Renal cortical epithelial cell (primary cell): ENCODE measurements around the gene PREX1. TPM values are rescaled to one million over a fixed set of nuclear protein-coding genes. Genes with fewer than 3 reads are reported as not detected.

Experiments used
- DNase-seq: peaks from one replicate; pipeline ENCODE4 v3.0.0-alpha.2; 2011; ENCODE audit warnings: low read depth
- total RNA-seq: library from RNA; depleted of rRNA; stranded (reverse); fragments of >200 nt; gene quantifications from 2 replicates; pipeline ENCODE4 v1.2.3, GENCODE V29; 2014

Gene PREX1
- total RNA-seq, 1 donor from 2014 or later = 1.5 TPM

DNA sequence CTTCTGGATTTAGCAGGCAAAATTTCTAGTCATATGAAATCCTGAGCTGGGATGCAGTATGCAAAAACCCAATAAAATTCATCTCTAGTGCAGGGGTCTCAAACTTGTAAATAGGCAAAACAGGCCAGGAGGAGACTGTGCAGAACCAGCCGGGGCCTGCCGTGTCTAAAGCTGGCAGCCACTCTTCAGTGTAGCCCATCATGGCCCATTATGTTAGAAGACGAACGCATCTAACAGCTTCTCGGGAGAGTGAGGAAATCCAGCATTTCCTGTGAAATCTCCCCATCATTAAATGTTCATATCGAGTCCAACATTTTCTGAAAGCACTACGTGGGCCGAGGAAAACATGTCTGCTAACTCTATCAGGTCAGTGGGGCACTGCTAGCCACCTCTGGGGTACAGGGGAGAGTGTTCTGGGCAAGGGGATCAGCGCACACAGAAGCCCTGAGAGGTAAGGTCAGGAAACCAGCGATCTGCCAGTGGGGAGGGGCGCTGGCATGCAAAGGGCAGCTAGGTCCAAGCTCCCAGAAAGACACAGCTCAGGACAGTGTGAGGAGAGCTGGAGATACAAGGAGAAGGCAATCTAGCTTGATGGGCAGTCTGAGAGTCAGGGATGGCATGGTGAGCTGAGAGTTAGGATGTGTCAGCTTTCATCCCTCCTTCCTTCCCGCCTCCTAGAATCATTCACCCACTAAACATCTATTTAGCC is 144.2 kb downstream of the PREX1 start:
- no peak for DNase-seq

DNA sequence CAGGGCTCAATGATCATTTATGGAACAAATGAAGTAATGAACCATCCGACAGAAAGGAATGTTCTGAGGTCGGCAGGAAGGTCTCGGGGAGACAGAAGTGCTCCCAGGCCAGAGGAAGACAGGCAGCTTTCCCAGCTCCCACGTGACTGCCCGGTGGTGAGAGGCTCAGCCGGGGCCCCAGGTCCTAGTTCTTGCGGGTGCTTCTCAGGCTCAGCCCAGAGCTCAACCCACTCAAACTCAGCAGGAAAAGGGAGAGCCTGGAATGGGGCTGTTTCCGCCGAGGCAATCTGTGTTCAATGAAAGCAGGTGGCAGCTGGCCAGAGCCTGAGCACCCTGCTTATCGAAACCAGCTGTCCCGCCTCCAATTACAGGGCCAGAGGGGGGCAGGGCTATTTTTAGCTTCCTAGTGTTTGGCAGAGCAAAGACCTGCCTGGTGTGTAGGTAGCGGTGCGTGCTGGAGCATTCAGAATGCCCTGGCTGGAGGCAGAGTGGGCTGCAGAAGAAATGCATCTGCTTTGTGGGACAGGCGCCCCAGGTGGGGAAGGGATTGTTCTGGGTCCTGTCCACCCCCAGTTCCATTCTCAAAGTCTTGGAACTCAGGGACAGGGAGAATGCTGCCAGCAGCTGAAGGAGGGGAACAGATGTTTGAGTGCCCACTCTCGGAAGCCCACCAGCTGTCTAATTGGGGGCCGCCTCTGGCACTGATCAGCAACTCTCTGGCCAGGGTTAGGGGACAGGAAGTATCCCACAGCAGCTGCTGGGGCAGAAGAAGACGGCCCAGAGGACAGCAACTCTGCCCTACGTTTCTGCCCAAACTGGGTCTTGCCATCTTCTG is 145.1 kb downstream of the PREX1 start:
- DNase-seq = peak; percentile 72

- DNase-seq = no peak
These were observed 145.8 kb downstream of the PREX1 start for GRCh38 chr20:48681873-48682426.

DNA sequence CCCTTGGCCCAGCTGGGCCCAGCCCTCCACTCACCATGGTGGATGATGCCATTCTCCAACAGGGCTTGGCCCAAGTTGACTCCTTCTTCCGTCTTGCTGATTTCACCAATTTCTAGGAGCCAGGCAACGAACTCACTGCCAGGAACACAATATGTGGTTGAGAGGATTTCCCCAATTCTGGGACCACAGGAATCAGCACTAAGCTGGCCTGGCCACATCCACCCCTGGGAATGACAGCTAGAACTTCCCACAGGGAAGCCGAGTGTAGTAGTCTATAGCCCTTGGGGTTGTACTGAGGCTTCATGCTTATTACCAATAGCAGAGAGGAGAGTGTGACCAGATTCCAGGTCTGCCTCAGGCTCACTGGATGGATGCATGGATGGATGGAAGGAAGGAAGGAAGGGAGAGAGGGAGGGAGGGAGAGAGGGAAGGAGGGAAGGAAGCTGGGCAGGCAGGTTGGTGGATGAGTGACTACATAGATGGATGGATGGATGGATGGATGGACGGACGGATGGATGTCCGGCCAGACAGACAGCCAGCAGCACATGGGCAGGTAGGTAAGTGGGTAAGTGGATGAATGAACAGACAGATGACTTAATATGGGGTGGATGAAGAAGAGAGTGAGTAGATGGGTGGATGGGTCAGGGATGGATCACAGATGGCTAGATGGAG is 146.5 kb downstream of the PREX1 start:
- DNase-seq = no peak

DNA sequence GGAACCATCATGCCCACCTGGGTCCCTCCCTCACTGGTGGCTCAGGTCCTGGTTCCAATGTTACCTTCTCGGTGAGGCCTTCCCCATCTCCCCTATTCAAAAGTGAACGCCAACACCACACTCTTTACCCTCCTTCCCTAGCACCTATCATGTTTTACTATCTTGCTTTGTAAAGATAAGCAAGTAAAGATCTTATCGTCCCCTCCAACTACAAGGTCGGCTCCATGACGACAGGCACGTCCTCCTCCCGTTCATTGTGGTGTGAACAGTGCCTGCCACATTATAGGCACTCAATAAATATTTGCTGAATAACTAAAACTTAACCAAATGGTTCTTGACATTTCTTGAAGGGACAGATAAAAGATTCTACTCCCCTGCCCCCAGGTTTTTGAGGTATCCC is 147.1 kb downstream of the PREX1 start:
- no peak for DNase-seq

GRCh38 chr20:48679599-48679998 is 148.2 kb downstream of the PREX1 start:
- no peak for DNase-seq

DNA sequence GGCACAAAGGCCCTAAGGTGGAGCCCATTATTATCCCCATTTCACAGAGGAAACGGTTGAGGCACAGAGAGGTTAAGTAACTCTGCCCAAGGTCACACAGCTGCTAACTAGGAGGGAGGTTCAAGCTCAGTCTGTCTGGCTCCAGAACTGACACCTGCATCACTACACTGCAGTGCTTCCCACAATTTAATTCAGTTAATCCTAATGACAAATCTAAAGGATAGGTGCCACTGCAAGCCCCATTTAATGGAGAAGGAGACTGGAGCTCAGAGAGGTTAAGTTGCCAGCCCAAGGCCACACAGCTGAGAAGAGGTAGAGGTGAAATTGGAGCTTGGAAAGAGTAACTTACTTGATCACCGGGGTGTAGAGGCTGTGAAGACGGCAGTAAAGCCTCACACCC is 148.8 kb downstream of the PREX1 start:
- DNase-seq = no peak

DNA sequence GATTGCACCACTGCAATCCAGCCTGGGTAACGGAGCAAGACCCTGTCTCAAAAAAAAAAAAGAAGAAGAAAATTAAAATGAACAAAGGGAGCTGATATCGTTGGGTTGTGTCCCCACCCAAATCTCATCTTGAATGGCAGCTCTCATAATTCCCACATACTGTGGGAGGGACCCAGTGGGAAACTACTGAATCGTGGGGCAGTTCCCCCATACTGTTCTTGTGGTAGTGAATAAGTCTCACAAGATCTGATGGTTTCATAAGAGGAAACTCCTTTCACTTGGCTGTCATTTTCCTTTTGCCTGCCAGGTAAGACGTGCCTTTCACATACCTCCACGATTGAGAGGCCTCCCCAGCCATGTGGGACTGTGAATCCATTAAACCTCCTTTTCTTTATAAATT is 149.4 kb downstream of the PREX1 start:
- no peak for DNase-seq

DNA sequence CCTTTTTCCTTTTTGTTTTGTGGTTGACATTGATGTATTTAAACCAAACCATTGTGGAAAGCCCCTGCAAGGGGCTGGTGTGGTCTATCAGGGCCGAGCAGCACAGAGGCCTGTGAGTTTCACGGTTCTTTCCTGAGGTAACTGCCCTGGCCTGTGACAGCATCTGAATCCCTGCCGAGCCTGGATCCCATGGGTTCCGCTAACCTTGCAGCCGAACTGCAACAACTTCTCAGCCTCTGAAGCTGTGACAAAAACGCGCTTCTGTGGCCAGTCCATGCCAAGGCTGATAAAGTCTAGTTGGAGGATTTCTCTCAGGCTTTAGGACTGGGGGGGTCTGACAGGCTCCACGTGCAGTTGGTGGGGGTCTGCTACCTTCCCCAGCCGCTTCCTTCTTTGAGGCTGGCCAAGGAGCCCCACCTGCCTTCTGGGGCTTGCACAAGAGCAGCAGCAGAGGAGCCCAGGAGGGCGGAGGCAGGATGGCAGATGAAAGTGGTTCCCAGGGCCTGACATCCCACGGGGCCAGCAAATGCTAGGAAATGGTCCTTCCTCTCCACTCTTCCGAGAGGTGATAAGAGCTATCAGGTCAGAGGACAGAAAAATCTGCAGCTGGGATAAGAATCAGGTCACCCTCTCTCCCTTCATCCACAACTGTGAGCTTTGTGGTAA is 150.9 kb downstream of the PREX1 start:
- DNase-seq = no peak

DNA sequence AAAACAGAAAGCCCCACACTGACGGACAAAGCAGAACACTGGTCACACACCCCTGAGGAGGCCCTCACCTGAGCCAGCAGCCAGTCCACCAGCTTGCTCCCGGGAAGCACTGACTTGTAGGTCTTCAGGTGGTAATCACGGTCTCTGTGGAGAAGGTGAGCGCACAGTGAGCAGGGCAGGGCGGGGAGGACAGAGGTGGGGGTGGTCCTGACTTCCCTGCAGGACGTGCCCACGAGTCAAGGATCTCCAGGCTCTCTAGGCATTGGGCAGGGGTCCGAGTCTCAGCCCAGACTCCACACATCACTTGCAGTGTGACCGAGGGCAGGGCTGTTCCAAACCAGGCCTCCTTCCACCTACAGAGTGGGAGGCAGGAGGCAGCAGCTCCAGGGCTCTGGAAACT is 151.7 kb downstream of the PREX1 start:
- DNase-seq = no peak

DNA sequence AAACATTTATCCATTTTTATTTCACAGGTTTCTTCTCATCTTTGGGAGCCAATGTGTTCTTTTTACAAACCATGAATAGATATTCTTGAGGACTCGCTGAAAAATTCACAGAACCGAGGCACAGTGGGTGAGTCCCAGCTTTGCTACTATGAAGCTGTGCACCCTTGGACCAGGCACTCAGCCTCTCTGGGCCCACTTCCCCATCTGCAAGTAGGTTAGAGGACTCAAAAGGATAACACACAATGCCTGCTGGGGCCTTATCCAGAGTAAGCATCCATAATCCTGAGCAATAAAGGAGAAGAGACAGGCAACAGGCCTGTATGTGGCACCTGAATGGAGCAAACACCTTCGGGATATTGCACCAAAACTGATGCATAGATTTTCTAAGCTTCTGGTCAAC is 153.3 kb downstream of the PREX1 start:
- DNase-seq = no peak

DNA sequence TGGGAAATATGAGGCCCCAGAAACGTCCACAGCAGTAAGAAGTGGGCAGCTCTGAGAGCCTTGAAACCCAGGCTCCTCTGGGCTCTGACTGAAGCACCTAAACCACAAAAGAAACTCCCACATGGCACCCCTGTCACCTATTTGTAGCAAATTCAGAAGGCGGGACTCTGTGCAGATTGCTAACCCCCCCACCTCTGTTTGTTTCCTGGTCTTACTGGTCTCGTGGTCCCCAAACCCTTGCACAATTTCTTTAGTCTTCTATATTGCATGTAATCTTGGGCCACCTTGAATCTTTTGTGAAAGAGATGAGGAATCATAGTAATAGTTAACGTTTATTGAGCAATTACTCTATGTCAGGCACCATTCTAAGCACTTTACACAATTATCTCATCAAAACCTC is 154.3 kb downstream of the PREX1 start:
- no peak for DNase-seq

DNA sequence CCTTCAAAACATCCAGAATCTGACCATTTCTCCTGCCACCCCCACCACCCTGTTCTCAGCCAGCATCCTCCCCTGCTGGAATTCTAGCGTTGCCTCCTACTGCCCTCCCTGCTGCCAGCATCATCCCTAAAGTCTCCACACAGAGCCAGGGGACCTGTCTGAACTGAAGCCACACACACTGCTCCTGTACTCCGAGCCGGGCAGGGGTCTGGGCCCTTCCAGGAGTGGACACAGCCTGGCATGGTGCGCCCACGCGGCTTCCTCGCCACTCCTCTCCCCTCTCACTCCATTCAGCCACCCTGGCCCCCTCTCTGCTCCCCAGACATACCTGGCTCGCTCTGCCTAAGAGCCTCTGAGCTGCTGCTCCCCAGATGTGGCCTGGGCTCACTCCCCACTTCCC is 155.5 kb downstream of the PREX1 start:
- DNase-seq = no peak

GRCh38 chr20:48671141-48671540 is 156.7 kb downstream of the PREX1 start:
- DNase-seq = no peak

DNA sequence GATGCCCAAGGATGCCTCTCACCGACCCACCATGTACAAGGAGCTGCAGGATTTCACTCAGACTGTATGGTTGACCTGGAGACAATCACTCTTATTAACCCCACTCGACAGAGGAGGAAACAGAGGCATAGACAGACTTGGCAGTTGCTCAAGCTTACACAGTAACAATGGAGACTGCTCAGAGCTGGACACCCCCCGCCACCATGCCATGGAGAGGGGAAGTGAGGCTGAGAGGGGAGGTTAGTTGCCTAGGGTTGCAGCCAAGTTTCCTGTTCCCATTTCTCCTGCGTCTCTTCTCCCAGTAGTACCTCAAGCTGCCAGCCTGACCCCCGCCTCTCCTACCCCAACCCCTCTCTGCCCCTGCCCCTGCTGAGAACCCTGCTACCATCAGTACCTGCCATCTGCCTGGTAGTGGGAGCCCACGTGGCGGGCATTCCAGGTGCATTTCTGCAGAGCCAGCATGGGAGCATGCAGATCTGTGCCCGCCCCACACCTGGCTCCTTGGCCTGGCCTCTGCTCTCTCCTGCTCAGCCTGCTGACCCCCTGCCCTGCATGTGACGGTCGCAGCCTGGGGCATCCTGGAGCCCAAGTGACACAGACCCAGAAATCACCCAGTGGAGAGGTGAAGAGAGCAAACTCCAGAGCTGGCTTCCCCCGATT is 157.7 kb downstream of the PREX1 start:
- DNase-seq = no peak

DNA sequence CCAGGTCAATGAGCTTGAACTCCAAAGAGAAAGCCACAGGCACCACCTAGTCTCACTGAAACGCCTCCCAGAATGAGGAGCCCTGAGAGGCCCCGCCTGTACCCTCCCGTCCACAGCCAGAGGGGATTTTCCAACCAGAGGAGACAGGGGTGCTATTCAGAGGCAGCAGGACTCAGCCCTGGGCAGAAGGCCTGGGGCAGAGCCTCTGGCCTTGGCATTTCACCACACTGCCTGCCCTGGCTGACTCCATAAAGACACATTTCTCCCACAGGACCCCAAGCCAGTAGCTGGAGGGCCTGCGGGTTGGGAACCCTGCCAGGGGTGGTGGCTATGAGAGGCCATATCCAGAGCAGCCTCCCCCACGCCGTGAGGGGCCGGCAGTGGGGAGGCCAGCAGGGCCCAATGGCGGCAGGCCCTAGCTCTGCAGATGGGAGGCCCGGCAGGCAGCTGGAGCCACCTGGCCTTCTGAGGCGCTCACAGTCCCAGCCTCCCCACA is 159.3 kb downstream of the PREX1 start:
- DNase-seq = no peak

- peak; percentile 11 for DNase-seq
These were observed 159.8 kb downstream of the PREX1 start for GRCh38 chr20:48667889-48668413.

DNA sequence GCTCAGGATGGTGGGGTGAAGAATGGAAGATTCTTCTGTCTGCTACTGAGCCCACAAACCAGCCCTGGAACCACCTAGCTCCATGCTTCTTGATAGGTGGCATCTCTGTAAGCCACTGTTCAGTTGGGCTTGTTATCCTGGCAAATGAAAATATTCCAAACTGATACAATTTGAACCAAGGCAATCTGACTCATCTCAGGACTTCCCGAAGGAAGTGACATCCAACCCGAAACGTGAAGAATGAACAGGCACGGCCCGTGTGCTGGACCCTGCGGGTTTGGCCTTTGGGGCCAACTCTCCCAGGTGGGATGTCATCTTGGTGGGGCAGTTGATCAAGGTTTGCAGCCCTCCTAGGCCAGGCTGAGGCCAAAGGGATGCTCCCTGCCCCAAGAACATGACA is 160.3 kb downstream of the PREX1 start:
- DNase-seq = no peak

GRCh38 chr20:48665785-48666184 is 162.0 kb downstream of the PREX1 start:
- DNase-seq = no peak

GRCh38 chr20:48662711-48663110 is 165.1 kb downstream of the PREX1 start:
- no peak for DNase-seq
